Stomach (tissue), 9 donors: ENCODE data around the gene SMIM44. TPM values are rescaled to one million over a fixed set of nuclear protein-coding genes. Genes with fewer than 3 reads are reported as not detected.

Experiments
- DNase-seq, 2 donors: peaks; one replicate each; pipeline versions ENCODE4 v3.0.0 to v3.0.0-alpha.2; 2013 to 2019
- H3K27ac ChIP-seq, 5 donors: fragments of 200-600 bp in 4 of 5; sonication (generic) in 4 of 5; one replicate each; pipeline ENCODE4 v1.5.1; 2013 to 2019; ENCODE audit warnings: mild to moderate bottlenecking in 1 of 5, moderate library complexity in 1 of 5
- H3K27me3 ChIP-seq, 3 donors: fragments of 200-600 bp; sonication (generic); one replicate each; pipeline ENCODE4 v1.5.1; 2017 to 2019; ENCODE audit warnings: mixed run types in 1 of 3
- H3K36me3 ChIP-seq, 4 donors: fragments of 200-600 bp; sonication (generic); 1 replicate in 3 of 4; 2 replicates in 1 of 4; pipeline ENCODE4 v1.5.1; 2016 to 2019
- H3K4me1 ChIP-seq, 4 donors: fragments of 200-600 bp; sonication (generic); one replicate each; pipeline ENCODE4 v1.5.1; 2016 to 2019
- H3K4me3 ChIP-seq, 4 donors: fragments of 200-600 bp; sonication (generic) in 3 of 4; one replicate each; pipeline ENCODE4 v1.5.1; 2016 to 2019; ENCODE audit warnings: mild to moderate bottlenecking in 1 of 4
- H3K9me3 ChIP-seq, 4 donors: fragments of 200-600 bp; sonication (generic); one replicate each; pipeline ENCODE4 v1.5.1; 2016 to 2019
- EP300 ChIP-seq: sonication (generic); formaldehyde crosslinking; IDR thresholded peaks from one replicate; pipeline ENCODE4 v1.6.1; 2017; ENCODE audit warnings: antibody characterized with exemption
- POLR2A ChIP-seq, 4 donors: fragments of 450-650 bp; IDR thresholded peaks; one replicate each; pipeline ENCODE4 v1.6.1; 2016; ENCODE audit warnings: antibody characterized with exemption in 4 of 4, control low read depth in 2 of 4, mild to moderate bottlenecking in 1 of 4, moderate library complexity in 1 of 4
- POLR2AphosphoS5 ChIP-seq, 3 donors: sonication (generic); formaldehyde crosslinking; IDR thresholded peaks; one replicate each; pipeline ENCODE4 v1.6.1; 2016; ENCODE audit warnings: antibody characterized with exemption in 3 of 3
- WGBS, 5 donors: extraction: QIAGEN DNeasy Blood & Tissue Kit in 3 of 5; methylation state at CpG; one replicate each; pipeline versions ENCODE4 v1.1.5 to v1.1.7; 2013 to 2018; 5-methylcytosine and 5-hydroxymethylcytosine counted together
- intact Hi-C: fragments of 100-400 bp; cut with DNase I; formaldehyde crosslinking; loops from one replicate; pipeline ENCODE4 v1.15.1; 2023; ENCODE audit warnings: low total_unique reads
- polyA plus RNA-seq, 3 donors: library from polyadenylated mRNA; stranded (reverse); fragments of 200-250 nt; gene quantifications; one replicate each; pipeline ENCODE4 v1.2.3, GENCODE V29; 2013
- total RNA-seq, 5 donors: library from RNA; depleted of rRNA; stranded (reverse); fragments of >200 nt; gene quantifications; one replicate each; pipeline versions ENCODE4 v1.1.0 to v1.2.3, GENCODE V29; 2014 to 2016
- TF ChIP-seq, protein P1 (sequence below), 7 experiments: fragments of 450-650 bp in 4 of 7; fragments of 200-600 bp in 3 of 7; sonication (generic) in 3 of 7; IDR thresholded peaks; one replicate each; pipeline ENCODE4 v1.5.1; 2016 to 2019; ENCODE audit warnings: antibody characterized with exemption in 7 of 7, control low read depth in 2 of 7, mild to moderate bottlenecking in 1 of 7
- donor health status: healthy with polysubstance abuse.
- donor health status: Bipolar disorder and iron deficiency.
- donor health status: healthy.

The SMIM44 gene
- total and polyA plus RNA-seq, 8 donors, result 2.7 TPM; not detected in 7

DNA sequence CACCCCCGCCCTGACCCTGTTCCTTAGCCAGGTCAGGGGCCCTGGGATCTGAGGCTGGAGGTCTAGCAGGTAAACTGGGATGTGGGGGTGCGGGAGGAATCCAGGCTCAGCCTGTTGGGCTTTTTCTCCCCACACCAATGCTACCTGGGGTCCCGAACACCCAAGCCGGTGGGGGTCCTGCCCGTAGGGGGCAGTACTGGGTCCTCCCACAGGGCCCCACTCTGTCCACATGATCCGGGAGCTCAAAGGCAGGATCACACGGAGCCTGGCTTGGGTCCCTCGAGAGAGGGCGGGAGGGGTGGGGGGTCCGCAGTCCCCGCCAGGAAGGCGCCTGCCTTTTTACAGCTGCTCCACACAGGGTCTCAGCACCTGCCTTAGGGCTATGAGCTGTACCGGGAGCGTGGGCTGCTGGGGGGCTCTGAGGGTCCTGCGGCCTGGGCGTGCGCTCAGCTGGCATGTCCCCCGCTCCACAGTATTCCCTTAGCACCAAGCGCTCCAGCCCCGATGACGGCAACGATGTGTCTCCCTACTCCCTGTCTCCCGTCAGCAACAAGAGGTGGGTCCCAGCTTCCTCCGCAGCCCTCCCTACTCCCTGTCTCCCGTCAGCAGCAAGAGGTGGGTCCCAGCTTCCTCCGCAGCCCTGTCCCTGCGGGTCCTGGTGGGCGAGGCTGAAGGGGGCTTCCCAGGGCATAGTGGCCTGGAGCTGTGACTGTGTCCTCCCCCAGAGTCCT, 43.4 kb upstream of the SMIM44 start:
- Histone ChIP-seq H3K4me3 (no peak overlapping the region), H3K36me3 (peaks cover 62 to 82% (median 78%) of the 10 kb centered on the region in 4 donors), H3K27ac (no peak overlapping the region), H3K27me3 (no peaks in the 10 kb centered on the region), H3K4me1 (no peaks in the 10 kb centered on the region), H3K9me3 (no peaks in the 10 kb centered on the region)
- 91 to 95% (median 92%) methylated on average over 21 to 28 of the region's 28 CpGs for WGBS, 5 donors
- TF ChIP-seq EP300, result no peak
- TF ChIP-seq, protein P1, sequence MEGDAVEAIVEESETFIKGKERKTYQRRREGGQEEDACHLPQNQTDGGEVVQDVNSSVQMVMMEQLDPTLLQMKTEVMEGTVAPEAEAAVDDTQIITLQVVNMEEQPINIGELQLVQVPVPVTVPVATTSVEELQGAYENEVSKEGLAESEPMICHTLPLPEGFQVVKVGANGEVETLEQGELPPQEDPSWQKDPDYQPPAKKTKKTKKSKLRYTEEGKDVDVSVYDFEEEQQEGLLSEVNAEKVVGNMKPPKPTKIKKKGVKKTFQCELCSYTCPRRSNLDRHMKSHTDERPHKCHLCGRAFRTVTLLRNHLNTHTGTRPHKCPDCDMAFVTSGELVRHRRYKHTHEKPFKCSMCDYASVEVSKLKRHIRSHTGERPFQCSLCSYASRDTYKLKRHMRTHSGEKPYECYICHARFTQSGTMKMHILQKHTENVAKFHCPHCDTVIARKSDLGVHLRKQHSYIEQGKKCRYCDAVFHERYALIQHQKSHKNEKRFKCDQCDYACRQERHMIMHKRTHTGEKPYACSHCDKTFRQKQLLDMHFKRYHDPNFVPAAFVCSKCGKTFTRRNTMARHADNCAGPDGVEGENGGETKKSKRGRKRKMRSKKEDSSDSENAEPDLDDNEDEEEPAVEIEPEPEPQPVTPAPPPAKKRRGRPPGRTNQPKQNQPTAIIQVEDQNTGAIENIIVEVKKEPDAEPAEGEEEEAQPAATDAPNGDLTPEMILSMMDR (IDR thresholded peaks at IDR 0.05), result no peak
- TF ChIP-seq POLR2AphosphoS5 (IDR thresholded peaks at IDR 0.05), result no peak
- TF ChIP-seq POLR2A (IDR thresholded peaks at IDR 0.05), result no peak
- intact Hi-C loops, result no loop called here
- DNase-seq, result no peak

DNA sequence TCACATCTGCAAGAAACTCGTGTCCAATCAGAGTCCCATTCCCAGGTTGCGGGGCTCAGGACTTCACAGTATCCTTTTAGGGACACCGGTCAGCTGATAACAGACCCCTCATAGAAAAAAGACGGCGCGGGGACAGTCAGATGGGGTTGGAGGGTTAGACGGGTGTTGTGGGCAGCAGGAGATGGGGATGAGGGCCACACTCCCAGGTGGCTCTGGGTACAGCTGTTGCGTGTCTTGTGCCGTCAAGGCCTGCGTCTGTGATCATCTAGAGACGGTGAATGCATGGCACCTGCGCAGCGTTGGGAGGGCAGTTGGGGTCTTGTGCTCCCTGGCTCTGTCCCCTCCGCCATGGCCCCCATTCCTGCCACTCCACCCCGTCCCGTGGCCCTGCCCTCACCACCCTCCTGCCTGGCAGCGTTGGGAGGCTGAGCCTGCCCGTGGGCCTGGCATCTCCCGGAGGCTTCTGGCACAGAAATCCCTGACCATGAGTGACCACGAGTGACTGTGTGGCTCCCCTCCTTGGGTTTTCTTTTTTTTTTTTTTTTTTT, 41.7 kb upstream of the SMIM44 start:
- no peak for DNase-seq
- H3K9me3 ChIP-seq, result no peaks in the 10 kb centered on the region
- WGBS, 5 donors, result 93 to 97% (median 95%) methylated on average over 20 of the region's 20 CpGs
- intact Hi-C loops, result no loop called here
- no peak for TF ChIP-seq POLR2A (IDR thresholded peaks at IDR 0.05)
- TF ChIP-seq, protein P1 (IDR thresholded peaks at IDR 0.05), result no peak
- no peak for TF ChIP-seq EP300
- TF ChIP-seq POLR2AphosphoS5 (IDR thresholded peaks at IDR 0.05), result no peak
- no peak overlapping the region for H3K4me3 ChIP-seq
- H3K4me1 ChIP-seq, result peaks cover 0 to 11% (median 5%) of the 10 kb centered on the region in 4 donors
- H3K36me3 ChIP-seq, result peaks cover 51 to 85% (median 77%) of the 10 kb centered on the region in 4 donors
- no peak overlapping the region for H3K27ac ChIP-seq
- H3K27me3 ChIP-seq, result no peaks in the 10 kb centered on the region

DNA sequence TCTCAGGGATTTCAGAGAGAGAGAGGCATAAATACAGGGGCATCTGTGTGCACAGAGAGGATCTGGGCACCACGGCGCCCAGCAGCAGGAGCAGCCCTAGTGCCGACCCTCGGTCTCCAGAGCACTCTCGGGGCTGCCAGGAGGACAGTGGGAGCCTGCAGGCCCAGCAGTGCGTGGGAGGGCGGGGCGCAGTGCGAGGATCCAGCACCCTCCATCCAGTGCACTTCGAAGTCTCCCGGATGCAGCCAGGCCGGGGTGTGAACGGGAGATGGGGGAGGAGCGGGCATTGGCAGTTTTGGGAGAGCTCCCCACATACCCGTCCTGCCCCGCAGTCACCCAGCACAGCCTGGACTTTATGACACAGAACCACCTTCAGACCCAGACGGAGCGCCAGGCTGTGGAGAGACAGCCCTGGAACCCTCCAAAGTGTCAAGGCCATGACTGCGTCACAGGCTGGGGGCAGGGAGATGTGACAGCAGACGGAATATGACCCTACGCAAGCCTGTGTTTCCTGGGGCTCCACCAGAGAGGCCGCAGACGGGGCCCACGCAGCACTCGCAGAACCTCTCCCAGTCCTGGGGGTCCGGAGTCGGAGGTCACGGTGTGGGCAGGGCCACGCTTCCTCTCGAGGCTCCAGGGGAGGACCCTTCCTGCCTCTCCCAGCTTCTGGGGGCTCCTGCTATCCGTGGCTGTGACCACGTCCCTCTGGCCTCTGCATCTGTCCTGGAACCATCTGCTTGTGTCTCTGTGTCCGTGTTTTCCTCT, 41.0 kb upstream of the SMIM44 start:
- 92 to 94% (median 94%) methylated on average over 26 to 33 of the region's 33 CpGs for WGBS, 5 donors
- TF ChIP-seq POLR2A (IDR thresholded peaks at IDR 0.05) (no peak), EP300 (no peak), POLR2AphosphoS5 (IDR thresholded peaks at IDR 0.05) (no peak)
- TF ChIP-seq, protein P1 (IDR thresholded peaks at IDR 0.05), result no peak
- H3K4me1 ChIP-seq, result peaks cover 0 to 12% (median 6%) of the 10 kb centered on the region in 4 donors
- H3K27ac ChIP-seq, result no peak overlapping the region
- DNase-seq, result no peak
- intact Hi-C loops, result no loop called here
- no peaks in the 10 kb centered on the region for H3K9me3 ChIP-seq
- peaks cover 51 to 92% (median 84%) of the 10 kb centered on the region in 4 donors for H3K36me3 ChIP-seq
- H3K27me3 ChIP-seq, result no peaks in the 10 kb centered on the region
- H3K4me3 ChIP-seq, result no peak overlapping the region

GRCh38 chr19:3523361-3524077, 40.3 kb upstream of the SMIM44 start:
- peaks cover 0 to 14% (median 6%) of the 10 kb centered on the region in 4 donors for H3K4me1 ChIP-seq
- H3K36me3 ChIP-seq, result peaks cover 51 to 93% (median 91%) of the 10 kb centered on the region in 4 donors
- intact Hi-C loops, result no loop called here

More at GRCh38 chr19:3523361-3524077, 40.3 kb upstream of the SMIM44 start:
- TF ChIP-seq EP300, result no peak
- no peak for TF ChIP-seq POLR2A (IDR thresholded peaks at IDR 0.05)
- TF ChIP-seq POLR2AphosphoS5 (IDR thresholded peaks at IDR 0.05), result no peak
- TF ChIP-seq, protein P1 (IDR thresholded peaks at IDR 0.05), result no peak
- no peaks in the 10 kb centered on the region for H3K27me3 ChIP-seq
- H3K9me3 ChIP-seq, result no peaks in the 10 kb centered on the region
- no peak overlapping the region for H3K27ac ChIP-seq
- no peak overlapping the region for H3K4me3 ChIP-seq
- no peak for DNase-seq
- WGBS, 5 donors, result 89 to 94% (median 91%) methylated on average over 16 to 21 of the region's 21 CpGs
